ENCODE measurements around the gene RUNDC3A. TPM values are rescaled to one million over a fixed set of nuclear protein-coding genes. Genes with fewer than 3 reads are reported as not detected.
A peak's percentile ranks its signal among the peaks of the same experiment; 100 is the strongest.

Gene RUNDC3A
- total and polyA plus RNA-seq, 2 donors = 0.99 to 4.9 TPM

- no peak overlapping the region for H3K4me3 ChIP-seq (ENCODE audit: low read length in 2 of 2)
- peaks cover 0 to 4% of the 10 kb centered on the region in 2 donors for H3K4me1 ChIP-seq (ENCODE audit: control insufficient read depth in 2 of 2, insufficient read depth in 2 of 2, low read length in 2 of 2)
- no peak for DNase-seq (ENCODE audit: low read depth in 6 of 9, low spot score in 9 of 9)
- peaks cover 0 to 9% of the 10 kb centered on the region in 2 donors for H3K9me3 ChIP-seq (ENCODE audit: control insufficient read depth in 2 of 2, insufficient read depth in 1 of 2, low read length in 1 of 2)
- H3K27ac ChIP-seq (ENCODE audit: low read depth in 1 of 2, low read length in 1 of 2) = no peak overlapping the region
- H3K36me3 ChIP-seq (ENCODE audit: control insufficient read depth in 2 of 2, insufficient read depth in 2 of 2, low read length in 1 of 2) = peaks cover 0 to 3% of the 10 kb centered on the region in 2 donors
- WGBS = 48% methylated on average over 11 of the region's 11 CpGs
- peaks cover 22 to 90% of the 10 kb centered on the region in 2 donors for H3K27me3 ChIP-seq (ENCODE audit: control insufficient read depth in 2 of 2, insufficient read depth in 1 of 2, low read length in 1 of 2)
Measured at GRCh38 chr17:44314524-44314868, 6.1 kb downstream of the RUNDC3A start.

GRCh38 chr17:44314869-44315661, 6.7 kb downstream of the RUNDC3A start:
- H3K9me3 ChIP-seq (ENCODE audit: control insufficient read depth in 2 of 2, insufficient read depth in 1 of 2, low read length in 1 of 2) = peaks cover 0 to 9% of the 10 kb centered on the region in 2 donors
- no peak overlapping the region for H3K27ac ChIP-seq (ENCODE audit: low read depth in 1 of 2, low read length in 1 of 2)
- H3K4me1 ChIP-seq (ENCODE audit: control insufficient read depth in 2 of 2, insufficient read depth in 2 of 2, low read length in 2 of 2) = peaks cover 0 to 4% of the 10 kb centered on the region in 2 donors
- peaks cover 0 to 9% of the 10 kb centered on the region in 2 donors for H3K36me3 ChIP-seq (ENCODE audit: control insufficient read depth in 2 of 2, insufficient read depth in 2 of 2, low read length in 1 of 2)
- peak in 2 of 9 donors; percentile 21 to 31 for DNase-seq (ENCODE audit: low read depth in 6 of 9, low spot score in 9 of 9)
- peaks cover 22 to 84% of the 10 kb centered on the region in 2 donors for H3K27me3 ChIP-seq (ENCODE audit: control insufficient read depth in 2 of 2, insufficient read depth in 1 of 2, low read length in 1 of 2)
- peak overlapping the region in 1 of 2 donors; percentile 42 for H3K4me3 ChIP-seq (ENCODE audit: low read length in 2 of 2)
- 1% methylated on average over 81 of the region's 81 CpGs for WGBS

GRCh38 chr17:44315760-44316731, 7.6 kb downstream of the RUNDC3A start:
- WGBS = 12% methylated on average over 38 of the region's 38 CpGs
- Histone ChIP-seq H3K4me3 (ENCODE audit: low read length in 2 of 2) (no peak overlapping the region), H3K27me3 (ENCODE audit: control insufficient read depth in 2 of 2, insufficient read depth in 1 of 2, low read length in 1 of 2) (peaks cover 22 to 74% of the 10 kb centered on the region in 2 donors)

GRCh38 chr17:44317545-44317944, 9.1 kb downstream of the RUNDC3A start:
- peaks cover 0 to 4% of the 10 kb centered on the region in 2 donors for H3K4me1 ChIP-seq (ENCODE audit: control insufficient read depth in 2 of 2, insufficient read depth in 2 of 2, low read length in 2 of 2)
- H3K36me3 ChIP-seq (ENCODE audit: control insufficient read depth in 2 of 2, insufficient read depth in 2 of 2, low read length in 1 of 2) = peaks cover 13 to 32% of the 10 kb centered on the region in 2 donors
- no peak overlapping the region for H3K27ac ChIP-seq (ENCODE audit: low read depth in 1 of 2, low read length in 1 of 2)
- WGBS = 96% methylated on average over 6 of the region's 6 CpGs
- H3K27me3 ChIP-seq (ENCODE audit: control insufficient read depth in 2 of 2, insufficient read depth in 1 of 2, low read length in 1 of 2) = peaks cover 22 to 60% of the 10 kb centered on the region in 2 donors
- H3K9me3 ChIP-seq (ENCODE audit: control insufficient read depth in 2 of 2, insufficient read depth in 1 of 2, low read length in 1 of 2) = peaks cover 0 to 9% of the 10 kb centered on the region in 2 donors
- no peak for DNase-seq (ENCODE audit: low read depth in 6 of 9, low spot score in 9 of 9)
- H3K4me3 ChIP-seq (ENCODE audit: low read length in 2 of 2) = no peak overlapping the region

More at GRCh38 chr17:44315760-44316731, 7.6 kb downstream of the RUNDC3A start:
- no peak overlapping the region for H3K27ac ChIP-seq (ENCODE audit: low read depth in 1 of 2, low read length in 1 of 2)
- DNase-seq (ENCODE audit: low read depth in 6 of 9, low spot score in 9 of 9) = no peak
- peaks cover 0 to 4% of the 10 kb centered on the region in 2 donors for H3K4me1 ChIP-seq (ENCODE audit: control insufficient read depth in 2 of 2, insufficient read depth in 2 of 2, low read length in 2 of 2)
- peaks cover 7 to 19% of the 10 kb centered on the region in 2 donors for H3K36me3 ChIP-seq (ENCODE audit: control insufficient read depth in 2 of 2, insufficient read depth in 2 of 2, low read length in 1 of 2)
- peaks cover 0 to 9% of the 10 kb centered on the region in 2 donors for H3K9me3 ChIP-seq (ENCODE audit: control insufficient read depth in 2 of 2, insufficient read depth in 1 of 2, low read length in 1 of 2)

GRCh38 chr17:44318077-44318892, 9.9 kb downstream of the RUNDC3A start:
- Histone ChIP-seq H3K4me3 (ENCODE audit: low read length in 2 of 2) (no peak overlapping the region), H3K27ac (ENCODE audit: low read depth in 1 of 2, low read length in 1 of 2) (no peak overlapping the region), H3K36me3 (ENCODE audit: control insufficient read depth in 2 of 2, insufficient read depth in 2 of 2, low read length in 1 of 2) (peaks cover 14 to 32% of the 10 kb centered on the region in 2 donors), H3K4me1 (ENCODE audit: control insufficient read depth in 2 of 2, insufficient read depth in 2 of 2, low read length in 2 of 2) (peaks cover 0 to 4% of the 10 kb centered on the region in 2 donors), H3K27me3 (ENCODE audit: control insufficient read depth in 2 of 2, insufficient read depth in 1 of 2, low read length in 1 of 2) (peaks cover 22 to 53% of the 10 kb centered on the region in 2 donors), H3K9me3 (ENCODE audit: control insufficient read depth in 2 of 2, insufficient read depth in 1 of 2, low read length in 1 of 2) (peaks cover 0 to 9% of the 10 kb centered on the region in 2 donors)
- 94% methylated on average over 15 of the region's 15 CpGs for WGBS
- DNase-seq (ENCODE audit: low read depth in 6 of 9, low spot score in 9 of 9) = no peak

- 93% methylated on average over 18 of the region's 18 CpGs for WGBS
- no peak for DNase-seq (ENCODE audit: low read depth in 6 of 9, low spot score in 9 of 9)
- H3K27ac ChIP-seq (ENCODE audit: low read depth in 1 of 2, low read length in 1 of 2) = no peak overlapping the region
- peaks cover 13 to 38% of the 10 kb centered on the region in 2 donors for H3K27me3 ChIP-seq (ENCODE audit: control insufficient read depth in 2 of 2, insufficient read depth in 1 of 2, low read length in 1 of 2)
- H3K4me1 ChIP-seq (ENCODE audit: control insufficient read depth in 2 of 2, insufficient read depth in 2 of 2, low read length in 2 of 2) = peaks cover 5 to 9% of the 10 kb centered on the region in 2 donors
- peaks cover 14 to 32% of the 10 kb centered on the region in 2 donors for H3K36me3 ChIP-seq (ENCODE audit: control insufficient read depth in 2 of 2, insufficient read depth in 2 of 2, low read length in 1 of 2)
- H3K9me3 ChIP-seq (ENCODE audit: control insufficient read depth in 2 of 2, insufficient read depth in 1 of 2, low read length in 1 of 2) = peaks cover 0 to 9% of the 10 kb centered on the region in 2 donors
- H3K4me3 ChIP-seq (ENCODE audit: low read length in 2 of 2) = no peak overlapping the region
Measured at GRCh38 chr17:44320066-44320465, 11.7 kb downstream of the RUNDC3A start.

- Histone ChIP-seq H3K9me3 (ENCODE audit: control insufficient read depth in 2 of 2, insufficient read depth in 1 of 2, low read length in 1 of 2) (peaks cover 0 to under 1% of the 10 kb centered on the region in 2 donors), H3K4me1 (ENCODE audit: control insufficient read depth in 2 of 2, insufficient read depth in 2 of 2, low read length in 2 of 2) (peaks cover 5 to 19% of the 10 kb centered on the region in 2 donors), H3K27me3 (ENCODE audit: control insufficient read depth in 2 of 2, insufficient read depth in 1 of 2, low read length in 1 of 2) (peaks cover 15 to 38% of the 10 kb centered on the region in 2 donors), H3K27ac (ENCODE audit: low read depth in 1 of 2, low read length in 1 of 2) (no peak overlapping the region), H3K4me3 (ENCODE audit: low read length in 2 of 2) (no peak overlapping the region), H3K36me3 (ENCODE audit: control insufficient read depth in 2 of 2, insufficient read depth in 2 of 2, low read length in 1 of 2) (peaks cover 14 to 32% of the 10 kb centered on the region in 2 donors)
- WGBS = 94% methylated on average over 21 of the region's 21 CpGs
- no peak for DNase-seq (ENCODE audit: low read depth in 6 of 9, low spot score in 9 of 9)
Measured at GRCh38 chr17:44321246-44322120, 13.1 kb downstream of the RUNDC3A start.
